ENCODE data around the gene SLC1A5.

The SLC1A5 gene

DNA sequence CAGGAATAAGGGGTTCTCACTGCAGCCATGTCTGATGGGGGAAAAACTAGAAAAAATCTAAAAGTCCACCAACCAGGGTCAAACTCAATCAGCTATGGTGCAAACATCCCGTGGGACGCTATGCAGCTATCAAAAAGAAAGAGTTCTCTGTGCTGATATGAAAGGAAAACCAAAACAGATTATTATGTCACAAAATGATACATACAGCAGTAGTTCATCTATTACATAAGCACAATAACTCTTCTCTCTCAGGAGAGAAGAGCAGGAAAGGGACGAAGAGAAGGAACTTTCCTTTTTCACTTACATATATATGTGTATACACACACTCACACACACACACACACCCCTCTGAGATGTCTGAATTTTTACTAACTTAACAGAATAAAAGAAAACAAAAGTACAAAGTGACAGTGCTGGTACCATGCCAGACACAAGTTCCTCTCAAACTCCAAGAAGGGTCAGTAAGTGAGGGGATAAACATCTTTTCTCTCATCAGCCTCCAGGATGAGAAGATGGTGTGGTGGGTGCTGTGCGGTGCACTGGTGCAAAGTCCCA lies 45.4 kb downstream of the SLC1A5 start:
- no peak for DNase-seq (ENCODE audit: low spot score)

DNA sequence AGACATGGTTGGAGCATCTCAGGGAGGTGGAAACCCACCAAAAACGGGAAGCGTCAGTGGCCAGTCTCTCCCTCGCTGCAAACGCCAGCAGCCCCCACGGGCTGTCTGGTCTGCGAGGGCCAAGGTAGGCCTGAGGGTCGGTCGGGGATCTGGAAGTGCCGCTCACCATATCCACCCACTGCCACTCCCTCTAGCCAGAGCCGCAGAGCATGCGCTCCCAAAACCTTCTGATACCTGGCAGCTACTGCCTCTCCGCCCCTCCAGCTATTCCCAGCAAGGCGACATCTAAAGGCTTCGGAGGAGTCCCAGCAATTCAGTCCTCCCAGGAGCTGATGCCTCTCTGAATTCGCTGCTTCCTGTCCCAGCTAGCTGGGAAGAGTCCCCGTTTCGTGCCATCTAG lies 46.9 kb downstream of the SLC1A5 start:
- no peak for DNase-seq (ENCODE audit: low spot score)

DNA sequence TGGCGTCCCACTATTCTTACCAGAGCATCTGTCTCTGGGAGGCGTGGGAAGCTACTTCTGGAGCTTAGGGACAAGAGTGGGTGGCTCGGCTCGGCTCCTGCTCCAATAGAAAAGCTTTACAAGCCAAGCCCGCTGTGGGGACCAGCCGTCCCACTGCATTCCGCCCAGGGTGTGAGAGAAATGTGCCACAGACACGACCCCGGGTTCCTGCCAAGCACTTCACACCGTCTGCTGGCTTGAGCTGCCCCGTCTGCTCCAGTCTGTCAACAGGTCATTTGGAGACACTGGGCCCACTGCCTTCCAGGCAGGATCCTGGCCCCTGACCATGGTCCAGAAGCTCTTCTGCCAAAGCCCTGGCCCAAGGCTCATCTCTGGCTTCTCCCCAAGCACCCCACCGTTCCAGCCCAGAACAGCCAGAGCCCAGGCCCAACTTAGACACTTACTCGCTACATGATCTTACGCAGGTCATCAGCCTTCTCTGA lies 49.1 kb downstream of the SLC1A5 start:
- no peak for DNase-seq (ENCODE audit: low spot score)

DNA sequence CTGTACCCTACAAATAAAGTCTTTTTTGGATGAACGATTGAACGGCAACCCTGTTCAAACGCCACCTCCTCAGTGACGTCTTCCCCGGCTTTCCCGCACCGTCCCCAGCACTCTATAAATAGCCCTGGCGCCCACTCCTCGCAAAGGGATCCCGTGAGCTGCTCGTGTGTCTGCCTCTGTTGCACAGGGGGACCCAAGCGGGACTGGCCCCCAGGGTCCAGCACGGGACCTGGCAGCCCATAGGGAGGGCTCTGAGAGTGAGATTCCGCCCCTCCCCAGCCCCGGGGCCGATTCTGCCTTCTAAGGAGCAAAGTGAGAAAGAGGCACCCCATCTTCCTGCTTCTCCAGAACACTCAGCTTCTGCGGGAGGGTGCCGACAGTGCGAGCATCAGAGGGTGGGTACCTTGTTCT lies 50.6 kb downstream of the SLC1A5 start:
- no peak for DNase-seq (ENCODE audit: low spot score)

DNA sequence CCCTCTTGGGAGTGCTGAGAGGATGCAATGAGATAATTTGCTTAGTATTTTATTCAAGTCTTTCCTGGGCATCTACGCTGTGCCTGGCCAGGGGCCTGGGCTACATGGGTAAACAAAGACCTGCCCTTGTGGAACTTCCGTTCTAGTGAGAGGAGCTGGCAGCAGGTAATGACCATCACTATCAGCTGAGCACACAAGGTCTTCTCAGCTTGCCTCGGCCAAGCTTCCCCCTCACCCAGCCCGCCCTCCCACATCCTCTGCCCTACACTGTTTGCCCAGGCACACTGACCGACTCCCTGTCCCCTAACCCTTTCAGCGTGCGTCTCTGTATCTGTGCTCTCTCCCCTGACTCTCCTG lies 51.1 kb downstream of the SLC1A5 start:
- DNase-seq (ENCODE audit: low spot score): no peak

DNA sequence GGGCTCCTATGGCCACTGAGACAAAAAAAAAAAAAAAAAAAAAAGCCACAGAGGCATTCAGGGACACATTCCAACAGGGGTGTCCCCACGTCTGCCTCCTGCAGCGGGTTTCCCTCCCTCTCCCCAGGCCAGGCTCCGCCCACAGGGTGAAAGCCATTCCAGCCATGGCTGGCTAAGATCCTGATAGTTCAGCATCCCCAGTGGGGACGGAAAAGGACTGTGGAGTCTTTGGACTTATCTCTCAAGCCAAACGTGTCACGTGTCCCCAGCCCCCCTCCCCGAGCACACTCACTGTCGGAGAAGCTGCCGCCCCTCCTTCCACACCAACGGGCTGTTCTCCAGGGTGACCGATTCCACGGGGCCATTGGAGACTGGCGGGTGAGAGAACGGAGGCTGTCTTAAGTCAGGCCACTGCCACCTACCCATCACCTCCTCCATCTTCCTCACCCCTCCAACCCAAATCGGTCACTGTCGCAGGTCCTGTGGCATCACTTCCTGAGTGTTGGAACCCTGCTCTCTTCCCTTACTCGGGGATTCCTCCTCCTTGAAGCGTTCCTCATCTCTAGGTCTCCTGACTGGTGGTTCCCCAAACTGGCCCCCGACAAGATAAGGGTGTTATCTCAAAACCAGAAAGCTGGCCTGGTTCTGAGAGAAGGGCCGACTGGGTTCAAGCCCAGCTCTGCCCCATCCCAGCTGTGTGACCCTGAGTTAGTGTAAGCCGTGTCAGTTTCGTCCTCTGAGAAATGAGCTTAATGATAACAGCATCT lies 51.7 kb downstream of the SLC1A5 start:
- peak; percentile 79 for DNase-seq (ENCODE audit: low spot score)

DNA sequence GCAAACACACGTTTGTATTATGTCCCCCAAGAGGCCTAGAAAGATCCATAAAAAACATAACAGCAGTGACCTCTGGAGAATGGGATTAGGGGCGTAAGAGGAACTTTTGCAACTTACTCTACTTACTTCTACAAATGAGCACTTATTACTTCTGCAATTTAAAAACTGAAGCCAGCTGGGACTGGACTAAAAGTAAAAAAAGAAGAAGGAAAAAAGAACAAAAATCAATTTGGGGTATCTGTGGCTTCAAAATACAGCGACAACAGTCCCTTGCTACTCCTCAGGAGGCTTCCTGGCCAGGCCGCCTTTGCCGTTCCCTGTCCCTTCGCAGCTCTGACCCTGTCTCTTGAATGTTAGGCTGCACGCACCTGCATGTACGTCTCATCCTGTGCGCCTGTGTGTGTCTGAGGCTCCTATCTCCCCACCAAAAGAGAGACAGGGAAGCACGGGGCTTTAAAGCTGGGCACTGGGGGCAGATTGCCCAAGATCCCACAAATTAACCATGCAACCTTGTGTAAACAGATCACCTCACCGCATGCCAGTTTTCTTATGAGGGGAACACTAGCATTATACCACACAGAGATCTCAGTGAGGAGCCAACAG lies 54.6 kb downstream of the SLC1A5 start:
- DNase-seq (ENCODE audit: low spot score): no peak

DNA sequence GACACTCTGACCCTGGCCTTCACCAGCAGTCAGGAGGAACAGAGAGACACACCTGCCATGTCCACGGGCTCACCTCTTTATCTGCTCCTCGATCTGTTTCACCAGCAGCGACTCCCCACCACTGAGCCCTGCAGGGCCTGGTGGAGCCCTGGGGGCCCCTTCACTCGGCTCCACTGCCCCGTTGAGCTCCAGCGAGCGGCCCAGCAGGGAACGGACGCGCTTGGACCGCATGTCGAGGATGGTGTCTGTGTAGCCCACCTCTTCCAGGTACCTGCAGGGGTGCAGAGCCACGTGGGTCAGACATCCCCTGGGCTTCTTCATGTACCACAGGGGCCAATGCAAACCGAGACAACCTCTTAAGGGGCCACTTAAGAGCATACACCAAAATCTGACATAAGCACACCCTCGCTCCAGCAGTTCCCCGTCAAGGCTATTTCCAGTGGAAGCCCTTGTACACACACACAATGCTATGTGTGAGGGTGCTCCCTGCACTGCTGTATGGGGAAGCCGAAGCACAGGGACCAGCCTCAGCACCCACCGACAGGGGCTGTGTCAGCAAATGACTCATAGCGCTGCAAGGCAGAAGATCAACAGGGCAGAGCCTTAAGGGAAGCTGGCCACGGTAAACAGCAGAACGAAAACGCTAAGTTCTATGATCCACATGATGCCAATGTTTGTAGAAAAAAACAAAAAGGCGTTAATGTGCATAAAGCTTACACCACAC lies 55.3 kb downstream of the SLC1A5 start:
- DNase-seq (ENCODE audit: low spot score): no peak

DNA sequence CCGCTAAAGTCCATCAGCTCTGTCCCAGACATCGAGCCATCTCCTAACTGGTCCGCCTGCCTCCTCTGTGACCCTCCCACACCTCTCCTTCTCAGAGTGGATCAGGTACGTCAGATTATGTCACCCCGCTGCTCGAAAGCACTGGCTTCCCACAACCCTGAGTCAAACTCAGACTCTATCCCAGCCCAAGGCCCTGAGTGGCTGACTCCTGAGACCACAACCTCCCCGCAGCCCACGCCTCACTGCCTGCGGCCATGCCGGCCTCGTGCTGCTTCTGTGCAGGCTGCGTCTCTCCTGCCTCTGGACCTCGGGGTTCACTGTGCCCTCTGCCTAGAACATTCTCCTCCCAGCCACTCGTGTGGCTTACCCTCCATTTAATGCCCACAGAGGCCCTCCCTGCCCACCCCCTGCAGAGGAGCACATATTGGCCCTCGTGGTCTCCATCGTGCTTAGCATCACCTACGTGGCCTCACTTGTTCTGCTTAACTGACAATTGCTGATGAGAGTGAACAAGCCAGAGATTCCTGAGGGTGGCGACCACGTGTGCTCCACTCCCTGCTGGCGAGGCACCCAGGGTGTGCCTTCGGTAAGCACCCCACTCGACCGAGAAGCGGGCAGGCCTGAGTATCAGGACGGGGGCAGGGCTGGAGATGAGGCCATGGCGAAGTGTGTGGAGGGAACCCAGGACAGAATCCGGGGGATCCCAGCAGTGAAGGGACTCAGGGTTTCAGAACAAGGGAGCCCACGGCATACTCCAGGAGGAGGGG lies 56.0 kb downstream of the SLC1A5 start:
- DNase-seq (ENCODE audit: low spot score): no peak

DNA sequence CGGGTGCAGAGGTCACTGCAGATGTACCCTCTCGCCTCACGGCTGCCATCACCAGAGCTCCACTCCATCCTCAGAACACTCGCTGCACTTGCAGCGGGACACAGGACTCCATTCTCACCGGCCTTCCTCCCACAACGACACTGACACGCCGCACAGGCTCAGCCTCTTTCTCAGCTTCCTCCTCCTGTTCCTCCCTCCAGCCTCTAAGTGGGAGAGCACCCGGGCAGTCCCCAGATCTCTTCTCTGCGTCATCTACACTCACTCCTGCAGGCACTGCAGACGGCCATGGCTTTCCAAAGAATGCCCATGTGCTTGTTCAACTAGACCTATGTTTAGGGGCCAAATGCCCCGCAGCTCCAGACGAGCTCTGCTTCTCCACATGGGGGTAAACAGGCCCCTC lies 56.8 kb downstream of the SLC1A5 start:
- DNase-seq (ENCODE audit: low spot score): no peak

DNA sequence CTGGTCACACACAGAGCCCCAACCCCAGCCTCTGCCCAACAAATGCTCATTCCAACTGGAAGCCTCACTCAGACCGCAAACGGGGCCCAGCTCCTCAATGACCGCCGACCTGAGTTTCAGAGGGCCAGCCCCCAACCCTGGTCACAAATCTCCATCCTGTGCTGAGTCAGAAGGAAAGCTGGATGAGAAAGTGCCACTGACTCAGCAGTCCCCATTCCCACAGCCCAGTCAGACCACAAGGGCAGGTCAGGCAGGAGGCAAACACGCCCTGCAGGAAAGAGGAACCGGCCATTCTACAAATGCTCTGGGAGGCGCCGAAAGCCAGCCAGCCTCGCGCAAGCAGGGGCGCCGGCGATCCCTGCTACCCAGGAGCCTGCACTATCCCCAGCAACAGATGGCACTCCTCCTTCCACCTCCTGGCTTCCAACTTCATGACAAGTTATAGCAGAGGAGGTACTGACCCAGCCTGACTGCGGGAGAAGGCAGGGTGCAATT lies 57.3 kb downstream of the SLC1A5 start:
- peak; percentile 97 for DNase-seq (ENCODE audit: low spot score)

DNA sequence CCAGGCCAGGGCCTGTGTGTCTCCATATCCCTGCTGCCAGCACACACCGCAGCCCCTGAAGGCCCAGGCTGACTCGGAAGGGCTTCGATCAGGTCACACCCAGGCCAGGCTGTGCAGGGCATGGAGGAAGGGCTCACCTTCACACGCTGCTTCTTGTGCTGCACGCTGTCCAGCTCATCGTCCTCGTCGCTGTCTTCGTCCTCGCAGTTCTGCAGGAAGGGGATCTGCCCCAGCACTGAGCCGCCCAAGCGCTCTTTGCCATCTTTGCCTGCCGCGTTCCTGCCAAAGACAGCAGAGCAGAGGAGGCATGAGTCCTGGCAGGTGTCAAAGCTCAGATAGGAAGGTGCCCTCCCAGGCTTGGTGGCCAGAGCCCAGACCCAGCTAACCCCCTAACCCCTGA lies 57.8 kb downstream of the SLC1A5 start:
- no peak for DNase-seq (ENCODE audit: low spot score)

DNA sequence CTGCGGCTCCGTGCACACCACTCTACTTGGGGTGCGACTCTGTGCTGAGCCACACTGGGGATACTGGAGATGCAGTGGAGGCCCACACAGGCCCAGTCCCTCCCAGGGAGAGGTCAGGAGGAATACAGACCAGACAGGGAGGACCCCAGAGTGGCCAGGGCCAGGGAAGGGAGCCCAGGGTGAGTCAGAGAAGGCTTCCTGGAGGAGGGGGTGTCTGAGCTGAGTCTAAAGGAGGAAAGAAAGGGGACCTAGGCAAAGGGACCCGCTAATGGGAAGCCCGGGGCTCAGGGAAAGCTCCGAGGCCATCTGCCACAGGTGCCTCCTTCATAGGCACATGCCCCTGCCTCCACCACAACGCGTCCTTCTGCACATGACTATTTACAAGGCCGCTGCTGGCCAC lies 58.2 kb downstream of the SLC1A5 start:
- no peak for DNase-seq (ENCODE audit: low spot score)

DNA sequence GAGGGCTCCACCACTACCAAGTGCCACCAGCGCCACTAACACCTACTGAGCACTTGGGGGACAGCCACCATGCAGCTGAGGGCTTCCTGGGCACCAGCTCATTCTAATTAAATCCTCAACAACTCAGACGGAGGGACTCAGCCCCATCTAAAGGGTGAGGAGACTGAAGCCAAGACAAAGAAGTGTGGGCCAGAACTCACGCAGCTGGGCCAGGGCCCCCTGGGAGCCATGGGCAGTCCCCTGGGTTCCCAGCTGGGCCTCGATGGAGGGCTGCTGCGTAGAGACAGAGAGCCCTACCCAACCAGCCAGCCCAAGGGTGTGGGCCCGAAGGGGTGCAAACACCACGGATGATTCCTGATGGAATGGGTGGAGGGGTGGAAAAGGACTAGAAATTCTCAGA lies 58.7 kb downstream of the SLC1A5 start:
- DNase-seq (ENCODE audit: low spot score): no peak

DNA sequence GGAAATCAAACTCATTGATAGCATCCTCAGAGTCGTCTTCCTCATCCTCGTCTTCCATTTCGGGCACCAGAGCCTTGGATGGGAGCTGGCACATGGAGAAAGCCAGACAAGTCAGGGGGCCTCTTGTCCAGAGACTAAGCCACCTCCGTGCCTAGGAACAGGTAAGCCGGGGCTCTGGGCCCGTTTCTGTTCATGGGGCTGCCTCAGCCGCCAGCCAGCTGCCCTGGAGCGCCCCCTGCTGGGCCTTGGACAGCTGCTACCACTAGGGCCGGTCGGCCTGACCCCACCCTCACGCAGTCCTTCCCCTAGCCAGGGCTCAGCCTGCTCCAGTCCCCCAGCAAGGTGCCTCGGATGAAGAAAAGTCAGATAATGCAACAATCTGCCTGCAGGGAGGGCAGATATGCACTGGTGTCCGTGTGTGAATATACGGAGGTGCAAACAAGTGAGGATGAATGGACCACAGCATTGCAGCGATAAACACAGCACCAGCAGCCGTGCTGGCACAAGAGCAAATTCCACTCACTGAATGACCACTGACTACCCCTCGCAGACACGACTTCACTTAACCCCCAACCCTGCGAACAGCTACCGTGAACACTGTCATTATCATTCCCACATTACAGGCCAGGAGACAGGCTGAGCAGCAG lies 59.6 kb downstream of the SLC1A5 start:
- peak; percentile 90 for DNase-seq (ENCODE audit: low spot score)

DNA sequence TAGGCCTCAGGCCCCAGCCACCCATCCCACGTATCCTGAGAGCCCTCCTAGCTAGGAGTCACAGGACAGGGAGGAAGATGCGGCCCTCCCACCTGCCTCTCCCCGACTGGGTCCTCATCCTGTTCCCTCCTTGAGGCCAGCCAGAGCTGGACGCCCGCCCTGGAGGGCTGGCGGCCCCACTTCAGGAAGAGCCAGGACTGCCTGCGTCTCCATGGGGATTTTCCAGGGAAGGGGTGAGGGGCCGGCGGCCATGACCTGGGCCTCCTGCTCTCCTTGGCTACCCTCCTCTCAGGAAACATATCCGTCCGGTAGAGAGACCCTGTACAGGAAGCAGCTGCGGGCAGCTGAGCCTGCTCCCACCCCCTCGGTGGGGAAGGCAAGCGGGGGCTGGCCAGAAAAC lies 60.2 kb downstream of the SLC1A5 start:
- DNase-seq (ENCODE audit: low spot score): no peak

DNA sequence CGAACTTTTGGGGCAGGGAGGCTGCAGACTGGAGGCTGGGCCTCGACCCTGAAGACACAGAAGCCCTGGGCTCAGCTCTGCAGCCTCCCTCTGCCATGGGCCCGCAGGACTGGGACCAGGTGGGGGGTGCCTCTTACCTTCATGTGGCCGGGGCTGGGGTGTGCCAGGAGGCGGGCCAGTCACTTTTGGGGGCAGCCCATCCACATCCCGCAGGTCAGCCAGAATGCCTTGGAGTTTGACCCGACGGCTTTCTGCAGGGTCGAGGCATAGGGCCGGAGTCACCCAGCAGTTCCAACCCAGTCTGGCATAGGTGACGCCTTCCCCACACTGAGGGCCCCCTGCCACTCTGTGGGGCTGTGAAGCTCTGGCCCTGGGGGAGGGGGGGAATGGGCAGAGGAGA lies 60.6 kb downstream of the SLC1A5 start:
- DNase-seq (ENCODE audit: low spot score): no peak

DNA sequence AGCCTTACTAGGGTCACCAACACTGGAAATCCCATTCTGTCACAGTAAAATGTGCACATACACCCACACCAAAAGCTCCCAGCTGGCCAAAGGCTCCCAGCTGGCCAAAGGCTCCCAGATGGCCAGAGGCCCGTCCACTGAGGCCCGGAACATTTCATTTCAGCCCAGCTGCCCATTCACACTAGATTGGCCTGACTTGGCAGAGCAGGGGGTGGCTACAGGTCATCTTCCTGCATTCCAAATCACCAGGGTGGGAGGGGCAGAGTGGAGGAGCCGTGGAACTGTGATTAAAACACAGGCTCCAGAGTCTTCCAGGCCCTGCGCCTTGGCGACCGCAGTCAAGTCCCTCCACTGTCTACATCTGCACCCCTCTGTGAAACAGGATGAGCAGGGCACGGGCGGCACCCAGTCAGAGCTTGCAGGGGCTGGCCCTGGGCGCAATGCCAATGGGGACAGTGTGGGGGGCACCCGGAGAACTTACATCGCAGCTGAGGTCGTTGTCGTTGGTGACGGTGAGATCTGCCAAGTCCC lies 61.4 kb downstream of the SLC1A5 start:
- no peak for DNase-seq (ENCODE audit: low spot score)

DNA sequence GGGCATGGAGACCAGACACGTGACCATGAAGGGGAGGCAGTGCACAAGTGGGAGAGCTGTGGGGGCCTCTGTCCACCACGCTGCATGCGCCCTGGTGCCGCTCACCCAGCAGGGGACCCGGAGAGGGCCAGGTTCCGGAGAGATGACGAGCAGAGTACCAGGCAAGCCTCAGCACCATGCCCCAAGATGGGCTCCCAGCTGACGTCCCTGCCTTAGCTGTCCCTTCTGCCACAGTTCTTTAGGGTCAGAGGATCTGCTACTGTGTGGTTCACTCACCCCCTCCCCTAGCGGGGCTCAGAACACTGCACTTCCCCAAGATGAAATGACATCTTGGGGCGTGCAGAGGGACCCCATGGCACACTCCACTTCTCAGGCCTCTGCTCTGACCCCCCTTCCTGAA lies 61.8 kb downstream of the SLC1A5 start:
- DNase-seq (ENCODE audit: low spot score): no peak

DNA sequence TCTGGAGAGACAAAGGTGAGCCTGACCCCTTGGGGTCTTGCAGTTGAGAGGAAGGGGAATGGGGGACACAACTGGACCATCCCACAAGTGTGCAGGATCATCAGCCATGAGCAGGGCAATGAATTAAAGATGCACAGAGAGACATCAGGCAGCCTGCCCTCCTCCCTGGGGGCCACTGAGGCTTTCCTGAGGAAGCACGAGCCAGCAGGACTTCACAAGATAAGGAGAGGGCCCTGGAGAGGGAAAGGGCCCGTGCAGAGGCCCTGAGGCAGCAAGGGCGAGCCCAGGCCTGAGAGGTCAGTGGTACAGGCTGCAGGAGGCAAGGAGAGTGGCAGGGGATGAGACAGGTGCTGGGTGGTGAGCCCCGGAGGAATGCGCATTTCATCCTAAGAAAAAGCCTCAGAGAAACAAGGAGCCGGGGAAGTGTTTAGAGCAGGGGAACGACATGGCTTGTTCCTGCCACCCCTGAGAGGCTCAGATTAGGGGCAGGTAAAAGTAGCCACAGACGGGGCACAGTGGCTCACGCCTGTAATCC lies 62.5 kb downstream of the SLC1A5 start:
- DNase-seq (ENCODE audit: low spot score): no peak
